ENCODE measurements around the gene SAMHD1. TPM values are rescaled to one million over a fixed set of nuclear protein-coding genes. Genes with fewer than 3 reads are reported as not detected.

SAMHD1 gene
- total and polyA plus RNA-seq, 2 experiments from 2014 or later, result 7.4 to 9.0 TPM

GRCh38 chr20:36975099-36975818 lies 23.8 kb upstream of the SAMHD1 start:
- H3K4me2 ChIP-seq (ENCODE audit: unreplicated experiment), result no peak overlapping the region
- no peak for DNase-seq
- WGBS, 2 experiments (ENCODE audit: low coverage in 1 of 2, low lambda C conversion rate in 2 of 2, missing lambda C conversion rate in 2 of 2), result 62 to 78% methylated on average over 2 to 3 of the region's 3 CpGs
- TF ChIP-seq EZH2phosphoT487 (IDR thresholded peaks at IDR 0.05; ENCODE audit: insufficient read depth, low read depth) (no peak), EZH2 (IDR thresholded peaks at IDR 0.05; ENCODE audit: insufficient read depth, poor library complexity, severe bottlenecking) (no peak)
- H3K27me3 ChIP-seq (replicated peaks; ENCODE audit: insufficient read depth), result no peaks in the 10 kb centered on the region
- H3F3A ChIP-seq (ENCODE audit: insufficient read depth), result no peaks in the 10 kb centered on the region
- H3K9me2 ChIP-seq (ENCODE audit: insufficient read depth), result no peaks in the 10 kb centered on the region
- H3K4me1 ChIP-seq (ENCODE audit: insufficient read depth), result no peaks in the 10 kb centered on the region
- no peak overlapping the region for H3K4me3 ChIP-seq
- H3K79me2 ChIP-seq (ENCODE audit: insufficient read depth), result no peaks in the 10 kb centered on the region
- H2AFZ ChIP-seq, result no peak overlapping the region
- no peak overlapping the region for H3K9ac ChIP-seq
- no peaks in the 10 kb centered on the region for H3K36me3 ChIP-seq (ENCODE audit: low read depth)
- H3K27ac ChIP-seq, result no peak overlapping the region
- in situ Hi-C loops (cut with MboI), result no loop called here
- H3K9me3 ChIP-seq (ENCODE audit: low read depth), result no peaks in the 10 kb centered on the region
- no peaks in the 10 kb centered on the region for H4K20me1 ChIP-seq (ENCODE audit: insufficient read depth)

GRCh38 chr20:36974660-36975059 lies 23.2 kb upstream of the SAMHD1 start:
- no peak overlapping the region for H3K27ac ChIP-seq
- no peak overlapping the region for H3K9ac ChIP-seq
- no peak for DNase-seq
- no peaks in the 10 kb centered on the region for H3K79me2 ChIP-seq (ENCODE audit: insufficient read depth)
- no peaks in the 10 kb centered on the region for H3K4me1 ChIP-seq (ENCODE audit: insufficient read depth)
- H3K4me3 ChIP-seq, result no peak overlapping the region
- H3F3A ChIP-seq (ENCODE audit: insufficient read depth), result no peaks in the 10 kb centered on the region
- H3K9me3 ChIP-seq (ENCODE audit: low read depth), result no peaks in the 10 kb centered on the region
- 69 to 74% methylated on average over 3 of the region's 3 CpGs for WGBS, 2 experiments (ENCODE audit: low coverage in 1 of 2, low lambda C conversion rate in 2 of 2, missing lambda C conversion rate in 2 of 2)
- H2AFZ ChIP-seq, result no peak overlapping the region
- in situ Hi-C loops (cut with MboI), result no loop called here
- no peaks in the 10 kb centered on the region for H3K36me3 ChIP-seq (ENCODE audit: low read depth)
- no peaks in the 10 kb centered on the region for H3K9me2 ChIP-seq (ENCODE audit: insufficient read depth)
- TF ChIP-seq EZH2phosphoT487 (IDR thresholded peaks at IDR 0.05; ENCODE audit: insufficient read depth, low read depth) (no peak), EZH2 (IDR thresholded peaks at IDR 0.05; ENCODE audit: insufficient read depth, poor library complexity, severe bottlenecking) (no peak)
- no peaks in the 10 kb centered on the region for H3K27me3 ChIP-seq (replicated peaks; ENCODE audit: insufficient read depth)
- H4K20me1 ChIP-seq (ENCODE audit: insufficient read depth), result no peaks in the 10 kb centered on the region
- H3K4me2 ChIP-seq (ENCODE audit: unreplicated experiment), result no peak overlapping the region

- Histone ChIP-seq H3K9me2 (ENCODE audit: insufficient read depth) (no peaks in the 10 kb centered on the region), H3K4me1 (ENCODE audit: insufficient read depth) (no peaks in the 10 kb centered on the region), H3K4me3 (no peak overlapping the region), H3K9me3 (ENCODE audit: low read depth) (no peaks in the 10 kb centered on the region), H3K36me3 (ENCODE audit: low read depth) (no peaks in the 10 kb centered on the region), H3K4me2 (ENCODE audit: unreplicated experiment) (no peak overlapping the region), H3K27ac (no peak overlapping the region), H4K20me1 (ENCODE audit: insufficient read depth) (no peaks in the 10 kb centered on the region), H3K9ac (no peak overlapping the region), H2AFZ (no peak overlapping the region), H3K27me3 (replicated peaks; ENCODE audit: insufficient read depth) (no peaks in the 10 kb centered on the region), H3K79me2 (ENCODE audit: insufficient read depth) (no peaks in the 10 kb centered on the region), H3F3A (ENCODE audit: insufficient read depth) (no peaks in the 10 kb centered on the region)
- TF ChIP-seq EZH2 (IDR thresholded peaks at IDR 0.05; ENCODE audit: insufficient read depth, poor library complexity, severe bottlenecking) (no peak), EZH2phosphoT487 (IDR thresholded peaks at IDR 0.05; ENCODE audit: insufficient read depth, low read depth) (no peak)
- 18 to 21% methylated on average over 1 of the region's 1 CpG for WGBS, 2 experiments (ENCODE audit: low coverage in 1 of 2, low lambda C conversion rate in 2 of 2, missing lambda C conversion rate in 2 of 2)
- DNase-seq, result no peak
- in situ Hi-C loops (cut with MboI), result no loop called here
Measured at GRCh38 chr20:36971103-36971502, 19.6 kb upstream of the SAMHD1 start.

- DNase-seq, result no peak
- H3K36me3 ChIP-seq (ENCODE audit: low read depth), result no peaks in the 10 kb centered on the region
- H3K9me2 ChIP-seq (ENCODE audit: insufficient read depth), result no peaks in the 10 kb centered on the region
- WGBS, 2 experiments (ENCODE audit: low coverage in 1 of 2, low lambda C conversion rate in 2 of 2, missing lambda C conversion rate in 2 of 2), result 58 to 62% methylated on average over 10 of the region's 10 CpGs
- TF ChIP-seq EZH2 (IDR thresholded peaks at IDR 0.05; ENCODE audit: insufficient read depth, poor library complexity, severe bottlenecking) (no peak), EZH2phosphoT487 (IDR thresholded peaks at IDR 0.05; ENCODE audit: insufficient read depth, low read depth) (no peak)
- no peaks in the 10 kb centered on the region for H4K20me1 ChIP-seq (ENCODE audit: insufficient read depth)
- no peaks in the 10 kb centered on the region for H3F3A ChIP-seq (ENCODE audit: insufficient read depth)
- no peak overlapping the region for H3K4me2 ChIP-seq (ENCODE audit: unreplicated experiment)
- in situ Hi-C loops (cut with MboI), result no loop called here
- no peak overlapping the region; the same call in 1 of the 2 replicates for H2AFZ ChIP-seq
- H3K4me1 ChIP-seq (ENCODE audit: insufficient read depth), result no peaks in the 10 kb centered on the region
- H3K4me3 ChIP-seq, result no peak overlapping the region
- H3K9me3 ChIP-seq (ENCODE audit: low read depth), result no peaks in the 10 kb centered on the region
- no peak overlapping the region for H3K27ac ChIP-seq
- H3K9ac ChIP-seq, result no peak overlapping the region
- no peaks in the 10 kb centered on the region for H3K27me3 ChIP-seq (replicated peaks; ENCODE audit: insufficient read depth)
- no peaks in the 10 kb centered on the region for H3K79me2 ChIP-seq (ENCODE audit: insufficient read depth)
Measured at GRCh38 chr20:36969478-36970186, 18.1 kb upstream of the SAMHD1 start.

Data from GM23248 (cell line).